HG03066 (cell line): ENCODE measurements around the gene PLCB1.
"Not testable (repeated sequence)": the region's sequence is repeated elsewhere in the genome, so short reads cannot be mapped to it uniquely, and the experiment has no call there.

Experiments used
- ATAC-seq: cut with Tn5 transposase; IDR thresholded peaks from one replicate; pipeline ENCODE4 v1.9.1; 2021; ENCODE audit warnings: low read depth; ENCODE audit not compliant: unreplicated experiment

The PLCB1 gene

GRCh38 chr20:8326899-8327298 lies 194.8 kb downstream of the PLCB1 start:
- ATAC-seq: no peak

GRCh38 chr20:8328189-8328588 lies 196.1 kb downstream of the PLCB1 start:
- ATAC-seq: no peak

DNA sequence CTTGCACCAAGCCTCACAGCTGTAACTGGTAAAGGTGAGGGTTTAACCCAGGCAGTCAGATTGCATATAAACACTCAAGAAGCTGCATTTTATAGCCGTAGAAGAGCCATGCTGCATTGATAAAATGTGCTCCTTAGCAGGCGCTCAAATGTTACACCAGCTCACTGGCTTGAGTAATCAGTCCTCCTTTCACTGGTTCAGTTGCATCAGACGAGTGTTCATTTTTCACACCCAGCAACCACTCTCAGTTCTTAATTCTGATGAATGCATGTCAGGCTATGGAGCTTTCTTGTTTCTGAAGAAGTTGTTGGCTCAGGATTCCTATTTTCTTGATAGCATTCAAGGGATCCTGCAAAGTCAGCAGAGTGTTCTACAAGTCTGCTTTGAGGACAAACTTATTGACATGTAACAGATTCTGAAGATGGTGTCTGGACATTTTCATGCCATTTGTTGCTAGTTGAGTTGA lies 198.3 kb downstream of the PLCB1 start:
- no peak for ATAC-seq

GRCh38 chr20:8330785-8331695 lies 199.0 kb downstream of the PLCB1 start:
- no peak for ATAC-seq

DNA sequence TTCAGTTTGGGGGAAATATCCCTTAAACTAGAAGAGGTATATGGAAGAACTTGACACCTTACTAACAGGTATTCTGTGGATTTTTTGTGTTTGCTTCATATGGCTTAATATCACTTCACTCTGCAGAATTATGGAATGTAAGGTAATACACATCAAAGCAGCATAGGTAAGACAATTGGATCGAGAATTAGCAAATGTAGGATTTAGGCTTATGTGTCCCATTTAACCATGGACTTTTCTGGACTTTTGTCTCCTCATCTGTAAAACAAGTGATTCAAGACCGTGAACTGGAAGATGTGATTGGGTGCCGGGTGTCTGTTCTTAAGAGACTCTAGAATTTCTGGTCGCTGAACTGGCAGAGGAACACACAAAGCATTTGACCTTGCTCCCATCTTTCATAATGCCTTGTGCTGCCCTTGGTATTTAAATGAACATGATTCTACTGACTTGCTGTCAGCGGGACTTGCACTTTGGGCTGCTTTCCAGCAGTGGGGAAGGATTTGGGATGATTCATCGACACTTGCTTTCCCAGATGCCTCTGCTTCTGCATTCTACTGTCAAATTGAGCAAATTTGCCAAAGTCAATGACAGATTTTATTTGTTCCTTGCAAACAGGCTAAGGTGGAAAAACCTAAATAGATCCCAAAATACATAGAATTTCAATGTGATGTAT lies 199.8 kb downstream of the PLCB1 start:
- no peak for ATAC-seq

DNA sequence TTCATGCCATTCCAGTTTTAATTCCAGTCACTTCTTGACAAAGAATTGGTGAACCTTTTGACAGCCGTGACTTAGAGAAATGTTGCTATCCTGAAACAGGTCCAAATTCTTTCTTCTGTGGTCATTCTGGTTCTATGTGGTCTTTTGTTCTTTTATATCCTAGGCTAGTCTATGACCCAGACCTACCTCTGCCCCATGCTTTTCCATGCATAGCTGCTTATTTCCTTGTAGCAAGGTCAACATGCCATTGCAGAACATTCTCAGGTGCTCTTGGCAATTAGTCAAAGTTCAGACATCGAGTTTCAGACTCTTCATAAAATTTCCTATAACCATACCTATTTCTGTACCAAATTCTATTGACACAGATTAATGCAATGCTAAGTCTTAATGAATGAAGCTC lies 202.6 kb downstream of the PLCB1 start:
- ATAC-seq: no peak

GRCh38 chr20:8335059-8335458 lies 203.0 kb downstream of the PLCB1 start:
- no peak for ATAC-seq

GRCh38 chr20:8335495-8336195 lies 203.6 kb downstream of the PLCB1 start:
- ATAC-seq: no peak

DNA sequence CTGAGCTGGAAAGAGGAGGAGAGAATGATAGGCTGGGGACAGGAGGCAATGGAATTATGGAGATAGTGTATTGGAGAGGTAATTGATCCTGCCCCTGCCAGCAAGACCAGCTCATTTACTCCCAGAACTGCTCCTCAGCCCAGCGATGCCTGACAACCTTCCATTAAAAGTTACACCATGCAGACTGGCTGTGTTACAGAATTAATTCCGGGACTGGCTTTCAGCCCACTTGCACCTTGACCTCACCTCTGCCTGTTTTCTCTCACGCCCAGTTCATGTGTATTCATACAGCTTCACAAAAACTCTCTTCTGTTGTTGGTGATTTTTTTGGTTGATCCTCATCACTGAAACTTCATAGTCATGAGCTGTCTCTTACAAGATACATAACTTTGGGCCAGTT lies 207.3 kb downstream of the PLCB1 start:
- no peak for ATAC-seq

- ATAC-seq: no peak
Measured at GRCh38 chr20:8342391-8342790, 210.3 kb downstream of the PLCB1 start.

DNA sequence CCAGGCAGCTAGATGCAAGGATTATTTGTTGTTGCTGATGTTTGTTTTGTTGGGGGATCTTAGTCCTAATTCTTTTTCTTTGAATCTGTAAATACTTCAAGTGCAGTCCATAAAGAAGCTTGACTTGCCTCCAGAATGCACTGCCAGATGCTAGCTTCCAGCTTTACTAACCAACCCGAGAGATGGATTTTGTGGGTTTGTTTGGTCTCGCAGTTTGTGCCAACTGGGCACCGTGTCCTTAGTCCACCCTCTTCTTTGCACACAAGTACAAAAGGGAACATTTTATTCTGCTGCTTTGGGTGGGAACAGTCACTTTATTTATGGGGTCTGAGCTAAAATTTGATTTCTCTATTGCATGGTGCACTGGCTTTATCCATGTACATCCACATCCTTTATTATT lies 212.0 kb downstream of the PLCB1 start:
- ATAC-seq: no peak

DNA sequence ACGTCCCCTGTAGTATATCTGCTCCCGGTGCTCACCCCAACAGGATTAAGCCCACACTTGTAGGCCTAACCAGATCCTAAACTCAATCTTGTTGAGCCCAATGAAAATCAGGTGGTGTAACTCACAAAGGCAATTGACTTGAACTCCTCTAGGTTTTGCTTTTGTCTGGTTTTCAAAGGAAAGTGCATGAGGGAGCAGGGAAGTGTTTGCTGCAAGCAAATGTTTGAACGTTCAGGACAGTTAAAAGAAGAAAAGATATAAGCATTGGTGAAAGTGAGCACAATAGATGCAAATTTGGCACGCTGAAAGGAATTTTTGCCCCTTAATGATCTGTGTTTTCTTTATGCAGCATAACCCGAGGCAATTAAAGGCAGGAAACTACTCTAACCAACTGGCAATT lies 212.6 kb downstream of the PLCB1 start:
- ATAC-seq: no peak

DNA sequence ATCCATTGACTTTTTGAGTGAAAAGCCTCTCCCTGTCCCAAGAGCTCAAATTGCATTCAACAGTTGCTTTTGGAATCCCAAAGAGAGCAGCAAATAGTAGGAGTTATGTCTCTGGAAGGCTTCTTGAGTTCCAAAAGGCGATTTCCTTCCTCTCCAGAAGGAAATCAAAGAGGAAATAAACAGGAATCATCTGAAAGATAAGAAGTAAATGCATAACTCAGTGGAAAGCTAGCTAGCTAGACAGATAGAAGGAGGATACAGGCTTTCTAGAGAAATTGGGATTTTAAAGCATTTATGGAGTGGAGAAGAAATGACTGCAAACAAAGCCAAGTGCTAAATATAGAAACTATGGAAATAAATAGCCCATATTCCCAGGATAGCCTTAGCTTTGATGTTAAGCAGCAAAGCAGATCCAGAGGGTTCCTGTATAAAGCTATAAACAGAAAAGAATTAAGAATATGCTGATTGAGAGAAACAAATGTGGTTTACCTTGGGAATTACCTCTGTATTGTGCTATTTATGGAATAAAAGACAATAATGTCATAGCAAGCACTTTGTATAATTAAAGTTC lies 214.7 kb downstream of the PLCB1 start:
- no peak for ATAC-seq

DNA sequence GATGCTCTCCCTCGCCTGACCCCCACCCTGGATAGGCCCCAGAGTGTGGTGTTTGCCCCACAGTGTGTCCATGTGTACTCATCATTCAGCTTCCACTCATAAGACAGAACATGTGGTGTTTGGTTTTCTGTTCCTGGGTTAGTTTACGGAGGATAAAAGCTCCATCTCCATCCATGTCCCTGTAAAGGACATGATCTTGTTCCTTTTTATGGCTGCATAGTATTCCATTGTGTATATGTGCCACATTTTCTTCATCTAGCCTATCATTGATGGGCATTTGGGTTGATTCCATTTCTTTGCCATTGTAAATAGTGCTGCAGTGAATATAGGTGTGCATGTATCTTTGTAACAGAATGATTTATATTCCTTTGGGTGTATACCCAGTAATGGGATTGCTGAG lies 218.2 kb downstream of the PLCB1 start:
- not testable (repeated sequence) for ATAC-seq

DNA sequence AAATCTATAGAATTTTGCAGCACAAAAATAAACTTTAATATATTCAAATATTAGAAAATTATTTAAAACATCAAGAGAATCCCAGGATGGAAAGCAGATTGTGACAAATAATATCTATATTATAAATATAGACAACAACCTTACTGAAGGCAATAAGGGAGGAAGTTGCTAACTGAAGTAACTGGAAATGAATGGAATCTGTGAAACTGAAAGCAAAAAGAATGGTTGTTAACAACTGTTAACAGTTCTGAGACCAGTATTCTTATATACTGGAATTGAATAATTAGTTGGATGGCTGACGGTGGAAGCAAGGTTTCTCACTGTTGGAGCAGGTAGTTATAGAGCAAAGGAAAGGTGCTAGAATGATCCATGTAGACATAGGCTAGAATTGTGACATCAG lies 220.4 kb downstream of the PLCB1 start:
- ATAC-seq: no peak

DNA sequence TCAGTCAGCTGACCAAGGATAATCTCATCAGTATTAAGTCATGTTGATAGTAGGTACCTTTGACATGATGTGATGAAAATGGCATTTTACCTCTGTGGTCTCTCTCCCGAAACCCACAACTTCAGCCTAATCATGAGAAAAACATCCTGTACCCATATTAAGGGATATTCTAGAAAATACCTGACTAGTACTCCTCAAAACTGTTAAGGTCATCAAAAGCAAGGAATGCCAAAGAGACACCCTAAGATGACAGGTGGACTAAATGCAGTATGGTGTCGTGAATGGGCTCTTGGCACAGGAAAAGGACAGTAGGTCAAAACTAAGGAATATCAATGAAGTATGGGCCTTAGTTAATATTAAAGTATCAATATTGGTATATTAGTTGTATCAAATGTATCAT lies 221.4 kb downstream of the PLCB1 start:
- ATAC-seq: no peak

- ATAC-seq: no peak
Measured at GRCh38 chr20:8355453-8355852, 223.4 kb downstream of the PLCB1 start.

GRCh38 chr20:8356806-8357205 lies 224.7 kb downstream of the PLCB1 start:
- no peak for ATAC-seq

DNA sequence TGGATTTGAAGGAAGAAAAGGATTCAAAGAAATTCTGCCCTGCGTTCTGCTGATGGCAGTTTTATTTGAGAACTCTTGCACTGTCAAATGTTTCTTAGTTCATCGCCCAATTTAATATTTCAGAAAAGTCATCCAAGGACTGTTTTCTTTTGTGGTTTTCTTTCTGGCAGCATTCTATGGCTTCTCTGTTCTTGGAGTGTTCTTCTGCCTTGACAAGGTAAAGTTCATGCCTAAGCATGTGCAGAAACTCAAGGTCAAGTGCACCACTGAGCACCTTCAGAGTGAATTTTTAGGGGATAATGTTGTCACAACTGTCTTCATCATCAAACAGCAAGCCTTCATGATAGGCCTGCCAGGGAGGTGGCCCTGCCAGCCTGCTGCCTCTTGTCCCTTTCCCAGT lies 225.6 kb downstream of the PLCB1 start:
- ATAC-seq: no peak

GRCh38 chr20:8360035-8360434 lies 228.0 kb downstream of the PLCB1 start:
- no peak for ATAC-seq
